SH-SY5Y (cell line): Measurements from ENCODE around the gene TRPV5.

Source experiments
- GATA2 ChIP-seq: IDR thresholded peaks from 2 replicates; pipeline ENCODE4 v1.6.1; 2011; ENCODE audit warnings: mild to moderate bottlenecking, low read depth, low read length
- GATA3 ChIP-seq: IDR thresholded peaks from 2 replicates; pipeline ENCODE4 v1.6.1; 2011; ENCODE audit warnings: low read depth, mild to moderate bottlenecking, low read length, moderate library complexity

TRPV5 gene

DNA sequence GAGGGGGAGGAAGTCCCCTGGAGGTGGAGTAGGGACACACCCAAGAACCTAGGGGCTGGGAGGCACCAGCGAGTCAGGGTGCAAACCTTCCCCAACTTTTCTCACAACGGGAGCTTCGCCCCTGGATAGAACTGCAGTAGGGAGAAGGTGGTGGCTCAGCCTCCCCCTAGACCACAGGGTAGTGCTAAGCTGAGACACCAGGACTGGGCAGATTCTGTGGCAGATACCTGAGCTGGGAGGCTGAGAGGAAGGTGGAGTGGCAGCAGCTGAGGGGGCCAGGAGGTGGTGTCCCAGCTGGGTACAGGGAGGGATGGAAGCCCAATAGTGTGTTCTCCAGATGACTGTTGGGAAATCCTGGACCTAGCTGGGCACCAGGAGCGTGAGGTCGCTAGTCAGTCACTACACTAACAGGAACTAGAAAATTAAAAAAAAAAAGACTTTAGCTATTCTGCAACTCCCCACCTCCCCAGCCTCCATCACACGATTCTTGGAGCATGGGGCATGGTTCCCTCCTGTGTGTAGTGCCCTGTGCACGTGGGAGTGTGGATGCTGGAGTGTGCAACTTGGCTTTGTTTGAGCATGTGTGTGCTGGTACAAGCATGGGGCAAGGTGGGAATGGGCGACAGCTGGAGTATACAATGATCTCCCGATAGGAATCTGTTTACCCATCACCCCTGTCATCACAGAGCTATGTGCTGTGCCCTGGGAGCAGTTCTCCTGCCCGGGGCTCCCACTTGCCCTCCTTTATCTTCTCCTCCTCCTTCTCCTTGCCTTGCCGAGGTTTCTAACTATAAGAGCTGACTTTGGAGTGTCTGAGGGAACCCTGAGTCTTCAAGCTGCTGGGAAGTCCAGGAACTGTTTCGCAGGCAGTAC is 39.2 kb downstream of the TRPV5 start:
- TF ChIP-seq GATA2, result no peak
- no peak for TF ChIP-seq GATA3

DNA sequence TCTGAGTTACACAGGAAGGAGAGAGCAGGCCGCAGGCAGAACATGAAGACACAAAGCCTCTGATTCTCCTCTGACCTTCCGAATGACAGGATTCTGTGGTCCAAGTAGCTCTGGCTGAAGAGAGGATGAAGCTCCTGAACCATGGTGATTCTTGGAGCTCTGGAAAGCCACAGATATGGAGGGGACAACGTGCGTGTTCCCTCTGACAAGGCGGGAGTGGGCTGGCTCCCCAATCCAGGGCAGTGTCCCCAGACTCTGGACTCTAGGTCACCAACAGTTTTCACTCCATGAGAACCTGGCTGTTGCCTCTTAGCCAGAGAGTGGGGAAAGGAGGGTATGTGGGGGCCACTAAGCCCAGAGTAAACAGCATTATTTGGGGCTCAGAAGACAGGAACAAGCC is 40.6 kb downstream of the TRPV5 start:
- TF ChIP-seq GATA2, result no peak
- TF ChIP-seq GATA3, result no peak

DNA sequence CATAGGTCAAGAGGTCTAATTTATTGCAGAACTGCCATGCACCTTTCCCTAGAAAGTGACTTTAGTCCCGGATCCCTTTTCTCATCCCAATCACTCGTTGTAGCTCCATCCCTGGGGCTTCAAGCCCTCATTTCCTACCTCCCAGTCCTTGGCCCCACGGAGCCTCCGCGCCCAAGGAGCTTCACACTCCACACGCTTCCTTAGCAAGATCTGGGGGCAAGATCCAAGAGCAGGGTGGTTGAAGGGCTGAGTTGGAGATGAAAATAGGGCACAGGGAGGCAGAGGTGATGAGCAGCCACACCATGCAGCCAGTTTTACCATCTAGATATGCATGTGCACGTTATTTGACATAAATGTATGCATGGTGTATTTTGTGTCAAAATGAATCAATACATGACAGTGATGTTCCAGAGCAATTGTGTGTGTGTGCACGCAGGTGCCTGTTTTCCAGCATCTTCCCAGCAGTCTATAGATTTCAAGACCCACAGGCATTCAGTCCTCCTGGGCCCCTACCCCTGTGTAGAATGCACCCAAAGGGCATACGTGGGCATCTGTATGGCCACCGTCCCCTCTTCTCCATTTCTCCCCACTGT is 42.0 kb downstream of the TRPV5 start:
- TF ChIP-seq GATA3 (no peak), GATA2 (no peak)

DNA sequence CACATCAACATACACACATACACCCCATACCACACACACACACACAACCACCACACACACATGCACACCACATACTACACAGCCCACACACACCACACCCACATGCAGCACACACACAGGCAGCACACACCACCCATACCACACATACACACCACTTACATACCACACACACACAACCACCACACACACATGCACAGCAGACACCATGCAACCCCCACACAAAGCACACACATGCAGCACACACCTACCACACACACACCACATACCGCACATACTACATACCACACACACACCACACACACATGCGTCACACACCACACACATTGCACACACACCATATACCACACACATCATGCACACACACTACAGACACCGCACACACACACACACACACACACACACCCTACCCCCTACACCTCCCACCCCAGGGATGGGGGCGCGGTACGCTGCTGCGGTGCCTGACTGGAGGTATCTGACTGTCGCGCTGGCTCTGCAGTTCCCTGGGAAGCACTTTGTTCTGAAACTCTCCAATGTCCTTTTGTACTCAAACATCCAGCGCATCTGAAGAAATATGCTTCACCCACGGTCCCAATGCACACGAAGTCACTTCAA is 42.6 kb downstream of the TRPV5 start:
- TF ChIP-seq GATA2, result no peak
- no peak for TF ChIP-seq GATA3

DNA sequence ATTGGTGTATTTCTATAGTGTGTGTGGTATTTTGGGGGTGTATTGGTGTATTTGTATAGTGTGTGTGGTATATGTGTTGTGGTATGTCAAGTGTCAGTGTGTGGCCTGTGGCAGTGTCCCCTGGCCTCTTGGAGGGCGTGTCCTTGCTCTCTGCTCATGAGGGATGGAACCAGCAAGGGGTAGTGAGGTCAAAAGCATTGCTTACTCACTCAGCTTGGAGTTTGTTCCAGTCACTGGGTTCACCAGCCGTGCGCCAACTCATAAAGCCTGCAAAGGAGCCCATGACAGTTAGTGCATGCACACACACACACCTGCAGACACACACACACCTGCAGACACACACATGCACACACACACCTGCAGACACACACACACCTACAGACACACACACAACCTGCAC is 43.7 kb downstream of the TRPV5 start:
- no peak for TF ChIP-seq GATA3

DNA sequence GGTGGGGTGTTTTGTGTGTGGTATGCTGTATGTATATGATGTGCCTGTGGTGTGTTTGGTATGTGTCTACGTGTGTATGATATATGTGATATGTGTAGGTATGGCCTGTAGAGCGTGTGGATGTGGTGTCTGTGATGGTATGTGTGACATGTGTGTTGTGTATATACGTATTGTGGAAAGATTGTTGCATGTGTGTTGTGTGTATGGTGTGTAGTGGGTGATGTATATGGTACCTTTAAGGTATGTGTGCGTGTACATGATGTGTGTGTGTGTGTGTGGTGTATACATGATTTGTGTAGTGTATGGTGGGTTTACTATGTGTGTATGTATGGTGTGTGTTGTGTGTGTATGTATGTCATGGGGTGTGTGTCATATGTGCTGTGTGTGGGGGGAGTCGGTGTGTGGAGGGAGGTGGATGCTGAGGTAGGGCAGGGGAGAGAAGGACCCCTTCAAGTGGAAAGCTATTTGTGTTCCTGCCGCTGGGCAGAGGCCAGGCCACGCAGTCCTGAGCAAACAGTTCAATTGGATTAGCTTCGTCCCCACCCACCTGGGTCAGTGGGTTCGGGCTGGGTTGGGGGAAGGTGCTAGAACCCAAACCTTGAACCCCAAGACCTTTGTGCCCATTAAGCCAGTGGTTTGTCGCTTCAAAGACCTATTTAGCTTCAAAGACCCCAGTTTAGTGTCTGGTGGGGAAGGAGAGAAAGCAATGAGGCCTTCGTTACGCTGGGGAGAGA is 46.1 kb downstream of the TRPV5 start:
- TF ChIP-seq GATA3, result no peak
- TF ChIP-seq GATA2, result no peak

DNA sequence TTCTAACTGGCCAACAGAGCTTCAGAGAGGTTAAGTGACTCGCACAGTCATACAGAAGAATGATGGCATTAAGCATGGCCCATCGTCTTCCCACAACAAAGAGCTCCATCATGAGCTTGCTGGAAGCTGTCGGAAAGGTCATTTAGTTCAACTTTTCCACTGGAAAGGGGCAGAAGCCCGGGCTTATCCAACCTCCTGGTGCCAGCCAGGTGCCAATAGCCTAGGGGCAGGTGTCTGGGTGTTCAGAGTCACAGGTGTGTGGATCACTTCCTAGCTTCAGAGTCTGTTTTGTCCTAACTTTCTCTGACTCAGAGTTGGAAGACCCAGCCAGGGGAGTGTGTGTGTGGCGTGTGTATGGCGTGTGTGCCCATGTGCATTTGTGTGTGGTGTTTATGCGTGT is 46.7 kb downstream of the TRPV5 start:
- TF ChIP-seq GATA3 (no peak), GATA2 (no peak)

DNA sequence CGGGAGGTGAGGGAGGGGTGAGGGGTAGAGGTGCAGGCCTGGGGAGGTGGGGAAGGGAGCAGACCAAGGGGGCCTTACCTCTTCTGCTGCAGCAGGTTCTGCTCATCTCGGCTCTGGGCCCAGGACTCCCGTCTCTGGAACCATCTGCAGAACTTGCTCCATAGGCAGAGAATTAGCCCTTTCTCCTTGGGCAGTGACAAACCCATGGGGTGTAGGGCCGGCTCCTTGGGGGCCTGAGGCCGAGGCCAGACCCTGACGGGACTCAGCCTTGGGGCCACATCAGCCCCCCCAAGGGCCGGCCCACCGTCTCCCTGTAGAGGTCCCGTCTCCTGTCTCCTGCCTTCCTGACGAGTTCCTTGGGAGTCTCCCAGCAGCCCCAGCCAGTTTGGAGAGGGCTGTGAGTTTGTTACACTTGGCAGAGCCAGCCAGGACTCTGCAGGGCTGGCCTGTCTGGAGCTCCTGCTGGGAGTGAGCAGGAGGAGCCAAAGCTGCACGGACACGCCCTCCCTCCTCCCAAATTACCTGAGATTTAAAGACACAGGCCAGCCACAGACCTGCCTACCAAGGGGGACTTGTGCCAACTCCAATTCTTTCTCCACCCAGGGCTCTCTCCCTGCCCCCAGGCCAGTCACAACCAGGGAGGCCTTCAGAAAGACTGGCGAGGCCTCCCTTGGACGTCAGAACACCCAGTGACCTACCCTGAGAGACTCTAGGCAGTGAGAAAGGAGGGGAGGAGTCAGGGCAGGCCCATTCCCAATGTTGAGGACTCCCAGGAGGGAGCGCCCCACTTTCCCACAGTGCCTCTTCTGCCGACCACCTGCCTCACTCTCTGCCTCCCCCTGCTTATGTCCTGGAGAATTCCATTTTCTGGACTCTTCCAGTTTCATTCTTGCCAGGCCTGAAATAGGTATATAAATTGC is 48.0 kb downstream of the TRPV5 start, which contains the start of gene TRPV6:
Gene TRPV6, minus strand, starts transcription at position 435 of the 920 bp plus-strand sequence.
- TF ChIP-seq GATA3 (no peak), GATA2 (no peak)

DNA sequence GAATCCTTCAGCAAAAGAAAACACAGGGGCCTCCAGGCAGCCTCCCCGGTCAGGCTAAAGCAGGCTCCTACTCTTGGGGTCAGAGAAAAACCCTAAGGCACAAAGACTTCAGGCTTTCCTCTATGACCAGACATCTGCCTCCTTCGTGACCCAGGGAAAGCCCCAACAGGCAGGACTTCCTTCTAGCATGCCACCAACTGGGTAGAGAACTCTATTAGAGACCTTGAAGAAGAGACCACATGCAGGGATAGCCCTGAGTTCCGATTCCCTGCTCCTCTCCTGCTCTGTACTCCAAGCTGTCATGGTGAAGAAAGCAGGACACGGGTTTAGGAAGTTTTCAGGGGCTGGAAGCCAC is 49.3 kb downstream of the TRPV5 start:
- TF ChIP-seq GATA3 (no peak), GATA2 (no peak)

DNA sequence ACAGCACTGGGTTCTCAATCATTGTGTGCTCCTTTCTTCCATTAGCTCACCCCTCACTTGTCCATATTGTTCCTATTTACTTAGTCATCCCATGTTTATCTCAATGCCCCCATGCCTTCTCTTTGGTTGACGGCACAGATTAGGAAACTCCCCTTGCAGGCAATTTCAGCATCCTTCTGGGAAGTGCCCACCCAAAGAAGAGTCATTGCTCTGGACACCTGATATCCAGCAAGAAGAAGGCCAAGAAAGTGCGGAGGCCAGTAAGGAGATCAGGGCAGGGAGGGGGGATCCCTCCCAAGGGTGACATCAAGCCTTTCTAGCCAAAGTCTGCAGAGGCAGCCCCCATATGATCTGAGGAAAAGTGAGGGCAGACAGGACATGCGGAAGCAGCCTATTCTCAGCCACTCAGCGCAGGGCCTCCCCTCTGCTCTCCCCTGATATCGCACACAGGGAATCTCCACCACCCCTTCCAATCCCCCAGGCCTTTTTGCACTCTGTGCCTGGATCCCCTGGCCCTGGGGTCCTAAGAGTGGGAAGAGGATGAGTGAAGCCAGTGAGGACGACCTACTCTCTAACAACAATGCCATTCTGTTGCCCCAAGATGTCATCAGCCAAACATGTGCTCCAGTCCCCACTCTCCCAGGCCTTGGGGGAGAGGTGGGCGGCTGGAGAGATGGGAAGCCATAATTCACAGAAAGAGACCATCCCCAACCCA is 49.8 kb downstream of the TRPV5 start:
- no peak for TF ChIP-seq GATA2
- TF ChIP-seq GATA3, result no peak

DNA sequence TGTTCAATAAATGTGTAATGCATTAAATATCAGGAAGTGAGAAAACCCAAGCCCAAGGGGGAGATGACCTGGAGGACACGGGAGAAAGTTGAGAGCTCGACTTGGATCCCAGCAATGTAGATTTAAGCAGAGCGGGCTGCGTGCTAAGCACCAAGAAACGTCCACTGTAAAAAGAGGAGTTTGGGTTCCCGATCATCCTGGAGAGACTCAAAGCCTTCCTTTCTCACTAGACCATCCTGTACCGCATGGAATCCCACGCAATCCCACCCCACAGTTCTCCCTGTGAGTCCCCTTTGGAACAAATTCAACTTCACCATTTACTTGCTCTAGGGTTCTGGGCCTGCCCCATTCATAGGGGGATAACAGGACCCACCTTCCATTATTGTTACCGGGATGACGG is 50.4 kb downstream of the TRPV5 start:
- no peak for TF ChIP-seq GATA2
- no peak for TF ChIP-seq GATA3

DNA sequence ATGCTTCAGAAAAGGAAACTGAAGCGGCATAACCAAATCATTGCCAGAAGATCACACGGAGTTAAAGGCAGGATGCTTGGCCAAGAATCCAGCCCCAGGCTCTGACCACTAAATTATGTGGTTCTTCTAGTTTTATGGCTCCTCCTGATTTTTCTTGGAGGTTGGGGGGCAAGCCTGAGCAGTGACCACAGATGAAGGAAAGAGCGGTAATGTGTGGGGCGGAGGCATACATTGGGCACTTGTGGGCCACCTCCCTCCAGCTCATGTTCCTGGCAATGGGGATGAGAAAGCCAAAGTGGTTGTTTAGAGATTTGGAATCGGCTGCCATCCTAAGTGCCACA is 51.2 kb downstream of the TRPV5 start:
- TF ChIP-seq GATA2, result no peak
